NT2/D1 (cell line): ENCODE results near the gene DPP9.

Experiments
- YY1 ChIP-seq: IDR thresholded peaks from 2 replicates; pipeline ENCODE4 v1.6.1; 2011; ENCODE audit not compliant: insufficient read length, insufficient read depth
- ZNF274 ChIP-seq: IDR thresholded peaks from 2 replicates; pipeline ENCODE4 v1.6.1; 2011; ENCODE audit warnings: mild to moderate bottlenecking, low read depth, low read length

- TF ChIP-seq ZNF274 (no peak), YY1 (no peak)
Measured at GRCh38 chr19:4693078-4693350, 30.6 kb downstream of the DPP9 start.
